SK-N-SH (cell line): Measurements from ENCODE around the gene OR10R2. TPM values are rescaled to one million over a fixed set of nuclear protein-coding genes. Genes with fewer than 3 reads are reported as not detected.
"Not testable (repeated sequence)": the region's sequence is repeated elsewhere in the genome, so short reads cannot be mapped to it uniquely, and the experiment has no call there.

ENCODE experiments used
- CTCF ChIA-PET: fragments of 300-600, 350-600 bp; formaldehyde crosslinking; extraction: SDS; loops from one replicate; lab custom pipeline; 2021; lab: Yijun Ruan, JAX
- POLR2A ChIA-PET: fragments of 350-600 bp; sonication (Branson Sonifier 250); formaldehyde crosslinking; extraction: SDS; loops from one replicate; lab custom pipeline; 2020; ENCODE audit warnings: antibody characterized with exemption, inconsistent platforms; lab: Yijun Ruan, JAX
- DNase-seq: peaks from one replicate; pipeline ENCODE4 v3.0.0; 2012
- H2AFZ ChIP-seq: fragments of 200-600 bp; sonication (generic); 2 replicates; pipeline ENCODE4 v1.8.1; 2016; ENCODE audit warnings: antibody characterized with exemption, mild to moderate bottlenecking, low read depth
- H3F3A ChIP-seq: fragments of 200-600 bp; sonication (generic); replicated peaks from 2 replicates; pipeline ENCODE3; 2016; ENCODE audit warnings: antibody characterized with exemption, mild to moderate bottlenecking; ENCODE audit not compliant: insufficient read depth
- H3K27ac ChIP-seq, 2 experiments: fragments of 200-500 bp in 1 of 2; fragments of 200-600 bp in 1 of 2; sonication (Bioruptor generic) in 1 of 2; sonication (generic), shearing (Covaris generic) in 1 of 2; 2 replicates each; pipeline versions ENCODE4 v1.5.1 to v1.6.1; 2014 to 2016; ENCODE audit warnings: low read depth in 2 of 2, inconsistent platforms in 1 of 2, low read length in 1 of 2, mild to moderate bottlenecking in 1 of 2, mixed read lengths in 1 of 2
- H3K27me3 ChIP-seq: fragments of 200-600 bp; sonication (generic), shearing (Covaris generic); 2 replicates; pipeline ENCODE4 v1.6.1; 2016; ENCODE audit warnings: mixed run types; ENCODE audit not compliant: insufficient read depth
- H3K36me3 ChIP-seq, 2 experiments: fragments of 200-500 bp in 1 of 2; fragments of 200-600 bp in 1 of 2; sonication (Bioruptor generic) in 1 of 2; sonication (generic) in 1 of 2; replicated peaks in 1 of 2; 2 replicates each; pipeline versions ENCODE3 to v1.5.1; 2014 to 2016; ENCODE audit warnings: low read length in 1 of 2, mild to moderate bottlenecking in 1 of 2; ENCODE audit not compliant: insufficient read depth in 2 of 2, control insufficient read depth in 1 of 2
- H3K4me1 ChIP-seq, 2 experiments: fragments of 200-500 bp in 1 of 2; fragments of 200-600 bp in 1 of 2; sonication (Bioruptor generic) in 1 of 2; sonication (generic), shearing (Covaris generic) in 1 of 2; 2 replicates each; pipeline versions ENCODE4 v1.5.1 to v1.6.1; 2014 to 2016; ENCODE audit warnings: low read depth in 1 of 2, low read length in 1 of 2, mixed run types in 1 of 2; ENCODE audit not compliant: insufficient read depth in 2 of 2, control insufficient read depth in 1 of 2
- H3K4me2 ChIP-seq: fragments of 200-600 bp; sonication (generic), shearing (Covaris generic); 2 replicates; pipeline ENCODE4 v1.6.1; 2017; ENCODE audit warnings: mixed run types
- H3K4me3 ChIP-seq, 2 experiments: fragments of 200-500 bp in 1 of 2; fragments of 200-600 bp in 1 of 2; sonication (Bioruptor generic) in 1 of 2; sonication (generic), shearing (Covaris generic) in 1 of 2; 2 replicates each; pipeline versions ENCODE4 v1.5.1 to v1.8.1; 2014 to 2016; ENCODE audit warnings: low read depth in 2 of 2, inconsistent platforms in 1 of 2, low read length in 1 of 2, mild to moderate bottlenecking in 1 of 2, mixed read lengths in 1 of 2, moderate library complexity in 1 of 2
- H3K79me2 ChIP-seq: fragments of 200-600 bp; sonication (generic); 2 replicates; pipeline ENCODE4 v1.8.1; 2017; ENCODE audit warnings: mild to moderate bottlenecking; ENCODE audit not compliant: insufficient read depth
- H3K9ac ChIP-seq: fragments of 200-600 bp; sonication (generic); 2 replicates; pipeline ENCODE4 v1.6.1; 2017; ENCODE audit warnings: mixed run types
- H3K9me2 ChIP-seq: fragments of 200-600 bp; sonication (generic); 2 replicates; pipeline ENCODE4 v1.6.1; 2017; ENCODE audit warnings: mixed run types
- H3K9me3 ChIP-seq: fragments of 200-600 bp; sonication (generic); 2 replicates; pipeline ENCODE4 v1.6.1; 2017; ENCODE audit warnings: mixed run types, mild to moderate bottlenecking, moderate library complexity
- H4K20me1 ChIP-seq: fragments of 200-600 bp; sonication (generic); 2 replicates; pipeline ENCODE4 v1.6.1; 2017; ENCODE audit warnings: mild to moderate bottlenecking, mixed run types; ENCODE audit not compliant: insufficient read depth
- GATA2 ChIP-seq: sonication (generic); formaldehyde crosslinking; IDR thresholded peaks from 2 replicates; pipeline ENCODE4 v1.5.0; 2020; ENCODE audit warnings: mild to moderate bottlenecking, missing genetic modification reagents
- JUND ChIP-seq: IDR thresholded peaks from 2 replicates; pipeline ENCODE4 v1.4.0; 2012
- MXI1 ChIP-seq: IDR thresholded peaks from 2 replicates; pipeline ENCODE4 v1.6.1; 2012; ENCODE audit warnings: mild to moderate bottlenecking, low read depth, low read length, improper control_type of control experiment
- NRF1 ChIP-seq: IDR thresholded peaks from 2 replicates; pipeline ENCODE4 v1.6.1; 2012; ENCODE audit warnings: low read depth, mild to moderate bottlenecking, low read length
- POLR2AphosphoS5 ChIP-seq: IDR thresholded peaks from 2 replicates; pipeline ENCODE4 v1.6.1; 2012; ENCODE audit warnings: low read depth, low read length
- RAD21 ChIP-seq: IDR thresholded peaks from 2 replicates; pipeline ENCODE4 v1.6.1; 2012; ENCODE audit warnings: mild to moderate bottlenecking, low read length
- SIN3A ChIP-seq: IDR thresholded peaks from 2 replicates; pipeline ENCODE4 v1.6.1; 2012; ENCODE audit warnings: low read depth, mild to moderate bottlenecking, low read length, moderate library complexity, borderline replicate concordance
- TAF1 ChIP-seq: IDR thresholded peaks from 2 replicates; pipeline ENCODE4 v1.6.1; 2012; ENCODE audit warnings: low read depth, mild to moderate bottlenecking, low read length, moderate library complexity, borderline replicate concordance
- WGBS: methylation state at CpG from one replicate; pipeline ENCODE4 v1.1.6; 2017; ENCODE audit warnings: low lambda C conversion rate; 5-methylcytosine and 5-hydroxymethylcytosine counted together
- polyA plus RNA-seq, 3 experiments: library from polyadenylated mRNA; depleted of rRNA; stranded (reverse); fragments of >200 nt; gene quantifications; 2 replicates each; pipeline ENCODE4 v1.2.3, GENCODE V29; 2012
- TF ChIP-seq, protein P1 (sequence below): IDR thresholded peaks from 2 replicates; pipeline ENCODE4 v1.4.0; 2012; ENCODE audit warnings: low read depth, borderline replicate concordance
- TF ChIP-seq, protein P2 (sequence below): IDR thresholded peaks from 2 replicates; pipeline ENCODE4 v1.4.0; 2012; ENCODE audit warnings: low read depth, borderline replicate concordance

The OR10R2 gene
- polyA plus RNA-seq, 1 of the 3 experiments (the other 2 are of a cell fraction): not detected

DNA sequence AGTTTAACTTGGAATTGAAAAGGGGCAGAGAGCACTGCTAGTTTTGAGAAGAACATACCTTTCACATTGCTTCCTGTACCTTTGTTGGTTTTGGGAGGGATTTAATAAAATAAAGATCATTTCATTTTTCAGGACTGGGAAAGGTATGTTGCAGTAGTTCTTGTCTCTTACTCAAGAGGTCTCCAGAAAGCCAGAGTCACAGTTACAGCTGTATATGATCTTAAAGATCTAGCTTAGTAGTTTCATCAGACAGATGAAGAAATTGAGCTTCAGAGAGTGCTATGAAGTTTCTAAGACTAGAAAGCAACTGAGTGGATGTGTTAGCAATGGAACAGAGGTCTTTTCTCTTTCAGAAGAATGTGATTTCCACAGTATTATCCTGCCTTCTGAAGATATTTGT, 47.0 kb upstream of the OR10R2 start:
- Histone ChIP-seq H3K9me3 (no peaks in the 10 kb centered on the region), H4K20me1 (no peaks in the 10 kb centered on the region), H3F3A (no peaks in the 10 kb centered on the region), H3K4me2 (no peak overlapping the region), H2AFZ (no peak overlapping the region), H3K27ac (no peak overlapping the region), H3K36me3 (no peaks in the 10 kb centered on the region), H3K79me2 (no peaks in the 10 kb centered on the region), H3K9ac (no peak overlapping the region), H3K9me2 (no peaks in the 10 kb centered on the region), H3K27me3 (no peaks in the 10 kb centered on the region), H3K4me3 (no peak overlapping the region), H3K4me1 (no peaks in the 10 kb centered on the region)
- ChIA-PET CTCF (no interaction called here), POLR2A (no interaction called here)
- DNase-seq: no peak
- TF ChIP-seq, protein P1, sequence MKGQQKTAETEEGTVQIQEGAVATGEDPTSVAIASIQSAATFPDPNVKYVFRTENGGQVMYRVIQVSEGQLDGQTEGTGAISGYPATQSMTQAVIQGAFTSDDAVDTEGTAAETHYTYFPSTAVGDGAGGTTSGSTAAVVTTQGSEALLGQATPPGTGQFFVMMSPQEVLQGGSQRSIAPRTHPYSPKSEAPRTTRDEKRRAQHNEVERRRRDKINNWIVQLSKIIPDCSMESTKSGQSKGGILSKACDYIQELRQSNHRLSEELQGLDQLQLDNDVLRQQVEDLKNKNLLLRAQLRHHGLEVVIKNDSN: no peak
- no peak for TF ChIP-seq TAF1
- TF ChIP-seq JUND: no peak
- TF ChIP-seq MXI1: no peak
- no peak for TF ChIP-seq POLR2AphosphoS5
- TF ChIP-seq SIN3A: no peak
- TF ChIP-seq RAD21: no peak
- TF ChIP-seq, protein P2, sequence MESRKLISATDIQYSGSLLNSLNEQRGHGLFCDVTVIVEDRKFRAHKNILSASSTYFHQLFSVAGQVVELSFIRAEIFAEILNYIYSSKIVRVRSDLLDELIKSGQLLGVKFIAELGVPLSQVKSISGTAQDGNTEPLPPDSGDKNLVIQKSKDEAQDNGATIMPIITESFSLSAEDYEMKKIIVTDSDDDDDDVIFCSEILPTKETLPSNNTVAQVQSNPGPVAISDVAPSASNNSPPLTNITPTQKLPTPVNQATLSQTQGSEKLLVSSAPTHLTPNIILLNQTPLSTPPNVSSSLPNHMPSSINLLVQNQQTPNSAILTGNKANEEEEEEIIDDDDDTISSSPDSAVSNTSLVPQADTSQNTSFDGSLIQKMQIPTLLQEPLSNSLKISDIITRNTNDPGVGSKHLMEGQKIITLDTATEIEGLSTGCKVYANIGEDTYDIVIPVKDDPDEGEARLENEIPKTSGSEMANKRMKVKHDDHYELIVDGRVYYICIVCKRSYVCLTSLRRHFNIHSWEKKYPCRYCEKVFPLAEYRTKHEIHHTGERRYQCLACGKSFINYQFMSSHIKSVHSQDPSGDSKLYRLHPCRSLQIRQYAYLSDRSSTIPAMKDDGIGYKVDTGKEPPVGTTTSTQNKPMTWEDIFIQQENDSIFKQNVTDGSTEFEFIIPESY: no peak
- no peak for TF ChIP-seq GATA2

DNA sequence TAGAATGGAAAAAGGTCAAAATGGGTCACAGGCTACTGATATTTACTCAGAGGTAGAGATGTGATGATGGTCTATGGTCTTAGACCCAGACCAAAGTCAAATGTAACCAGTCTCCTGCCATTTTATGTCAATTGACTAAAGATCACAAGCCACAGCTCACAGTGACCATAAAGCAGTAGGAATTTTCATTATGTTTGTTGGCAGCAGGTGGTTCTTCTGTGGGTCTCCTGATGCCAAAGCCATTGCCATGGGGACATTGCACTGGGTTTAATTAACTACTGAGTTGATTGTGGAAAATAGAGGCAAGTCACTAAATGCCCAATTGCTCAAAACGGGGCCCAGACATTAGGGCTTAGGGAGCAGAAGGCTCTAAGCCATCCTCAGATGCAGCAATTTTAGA, 45.9 kb upstream of the OR10R2 start, which contains the start of gene OR10K2:
Gene OR10K2, minus strand, starts transcription at position 101 of the 400 bp plus-strand sequence. CDS start 5,371 bp downstream, outside the sequence.
- Histone ChIP-seq H3K79me2 (no peaks in the 10 kb centered on the region), H3K9me3 (no peaks in the 10 kb centered on the region), H3K9me2 (no peaks in the 10 kb centered on the region), H3K4me1 (no peaks in the 10 kb centered on the region), H3K9ac (no peak within 1 kb of the TSS), H3K36me3 (no peaks in the 10 kb centered on the region), H2AFZ (no peak within 1 kb of the TSS)
- no peak for DNase-seq
- TF ChIP-seq NRF1: no peak
- TF ChIP-seq, all 33 proteins: peak for 0
- Histone ChIP-seq H3K27ac (no peak within 1 kb of the TSS), H3K27me3 (no peaks in the 10 kb centered on the region), H3F3A (no peaks in the 10 kb centered on the region), H3K4me2 (no peak within 1 kb of the TSS), H4K20me1 (no peaks in the 10 kb centered on the region), H3K4me3 (no peak within 1 kb of the TSS)
- 0% methylated on average over 1 of the region's 1 CpG for WGBS
- ChIA-PET CTCF (no interaction called here), POLR2A (no interaction called here)

DNA sequence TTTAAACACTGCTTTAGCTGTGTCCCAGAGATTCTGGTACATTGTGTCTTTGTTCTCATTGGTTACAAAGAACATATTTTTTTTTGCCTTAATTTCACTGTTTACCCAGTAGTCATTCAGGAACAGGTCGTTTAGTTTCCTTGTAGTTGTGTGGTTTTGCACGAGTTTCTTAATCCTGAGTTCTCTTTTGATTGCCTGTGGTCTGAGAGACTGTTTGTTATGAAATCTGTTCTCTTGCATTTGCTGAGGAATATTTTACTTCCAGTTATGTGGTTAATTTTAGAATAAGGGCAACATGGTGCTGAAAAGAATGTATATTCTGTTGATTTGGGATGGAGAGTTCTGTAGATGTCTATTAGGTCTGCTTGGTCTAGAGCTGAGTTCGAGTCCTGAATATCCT, 41.9 kb upstream of the OR10R2 start:
- 0% methylated on average over 3 of the region's 3 CpGs for WGBS

More for the DNA sequence above, 41.9 kb upstream of the OR10R2 start:
- H3F3A ChIP-seq, H3K36me3 ChIP-seq, H3K27ac ChIP-seq, H3K9ac ChIP-seq, H3K4me2 ChIP-seq, CTCF ChIA-PET, POLR2A ChIA-PET, DNase-seq, H3K79me2 ChIP-seq, H3K9me3 ChIP-seq, H3K4me1 ChIP-seq, H3K4me3 ChIP-seq, H4K20me1 ChIP-seq, H3K9me2 ChIP-seq, H2AFZ ChIP-seq, H3K27me3 ChIP-seq: not testable (repeated sequence)
